ENCODE results near the gene ZNF33B. TPM values are rescaled to one million over a fixed set of nuclear protein-coding genes. Genes with fewer than 3 reads are reported as not detected.

The ZNF33B gene
- total RNA-seq, 2 experiments from 2014 or later: 12.6 to 19.9 TPM

DNA sequence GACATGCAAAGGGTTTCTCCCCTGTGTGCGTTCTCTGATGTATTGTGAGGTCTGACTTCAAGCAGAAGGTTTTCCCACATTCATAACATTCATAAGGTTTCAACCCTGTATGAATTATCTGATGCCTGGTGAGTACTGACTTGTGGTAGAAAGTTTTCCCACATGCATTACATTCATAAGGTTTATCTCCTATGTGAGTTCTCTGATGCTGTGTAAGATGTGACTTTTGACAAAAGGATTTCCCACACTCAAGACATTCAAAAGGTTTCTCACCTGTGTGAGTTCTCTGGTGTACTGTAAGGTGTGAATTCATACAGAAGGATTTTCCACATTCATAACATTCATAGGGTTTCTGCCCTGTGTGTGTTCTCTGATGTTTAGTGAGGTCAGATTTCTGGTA, 45.1 kb downstream of the ZNF33B start:
- Histone ChIP-seq H3K27ac (ENCODE audit: low read depth, low read length, poor library complexity, severe bottlenecking) (no peak overlapping the region), H3K4me2 (ENCODE audit: low read length) (no peak overlapping the region), H4K20me1 (ENCODE audit: insufficient read depth, low read length) (no peaks in the 10 kb centered on the region), H2AFZ (ENCODE audit: low read length) (no peak overlapping the region), H3K4me3 (ENCODE audit: low read depth, low read length, poor library complexity, severe bottlenecking) (no peak overlapping the region), H3K79me2 (ENCODE audit: insufficient read depth, low read depth, low read length) (no peaks in the 10 kb centered on the region), H3K9me2 (ENCODE audit: insufficient read depth, low read length) (no peaks in the 10 kb centered on the region), H3K9me3 (ENCODE audit: low read length) (peaks cover 22% of the 10 kb centered on the region; the same call in 1 of the 2 replicates), H3K4me1 (ENCODE audit: insufficient read depth, low read length, poor library complexity, severe bottlenecking) (no peaks in the 10 kb centered on the region), H3K36me3 (ENCODE audit: insufficient read depth, low read length) (peaks cover 70% of the 10 kb centered on the region)
- no peak for DNase-seq (ENCODE audit: low spot score)
- intact Hi-C loops (cut with micrococcal nuclease; ENCODE audit: unreplicated experiment): no loop called here
- ChIA-PET POLR2A (no interaction called here), CTCF (ENCODE audit: unreplicated experiment) (no interaction called here)
- TF ChIP-seq EZH2phosphoT487 (IDR thresholded peaks at IDR 0.05; ENCODE audit: borderline replicate concordance, low read depth, low read length) (no peak), CTCF (conservative IDR thresholded peaks at IDR 0.05; ENCODE audit: low read length) (no peak)
- BruUV-seq (replicated peaks): no TSS peak

DNA sequence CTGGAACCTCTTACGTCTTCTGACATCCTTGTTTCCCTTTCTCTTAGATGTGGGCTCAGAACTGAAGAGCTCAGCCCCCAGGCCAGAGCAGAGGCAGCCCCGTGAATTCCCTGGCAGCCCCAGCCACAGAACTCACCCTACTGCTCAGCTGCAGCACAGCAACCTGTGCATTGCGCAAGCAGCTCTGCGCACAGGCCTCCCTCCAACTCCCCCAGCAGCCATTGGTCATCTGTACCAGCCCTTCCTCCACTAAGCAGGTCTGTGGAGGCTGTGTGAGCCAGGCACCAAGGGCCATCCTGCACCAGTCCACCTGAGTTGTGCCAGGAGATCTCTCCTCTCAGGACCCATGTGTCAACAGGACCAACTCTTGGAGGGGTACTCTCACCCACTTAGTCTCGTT, 54.5 kb downstream of the ZNF33B start:
- no peak overlapping the region for H3K4me3 ChIP-seq (ENCODE audit: low read depth, low read length, poor library complexity, severe bottlenecking)
- DNase-seq (ENCODE audit: low spot score): no peak
- H3K27ac ChIP-seq (ENCODE audit: low read depth, low read length, poor library complexity, severe bottlenecking): no peak overlapping the region
- H3K4me2 ChIP-seq (ENCODE audit: low read length): no peak overlapping the region
- TF ChIP-seq EZH2phosphoT487 (IDR thresholded peaks at IDR 0.05; ENCODE audit: borderline replicate concordance, low read depth, low read length): no peak
- no peak for TF ChIP-seq CTCF (conservative IDR thresholded peaks at IDR 0.05; ENCODE audit: low read length)
- H3K9me3 ChIP-seq (ENCODE audit: low read length): no peaks in the 10 kb centered on the region
- POLR2A ChIA-PET: no interaction called here
- H4K20me1 ChIP-seq (ENCODE audit: insufficient read depth, low read length): no peaks in the 10 kb centered on the region
- no peaks in the 10 kb centered on the region for H3K4me1 ChIP-seq (ENCODE audit: insufficient read depth, low read length, poor library complexity, severe bottlenecking)
- intact Hi-C loops (cut with micrococcal nuclease; ENCODE audit: unreplicated experiment): no loop called here
- no peaks in the 10 kb centered on the region for H3K79me2 ChIP-seq (ENCODE audit: insufficient read depth, low read depth, low read length)
- no peak overlapping the region for H2AFZ ChIP-seq (ENCODE audit: low read length)
- no TSS peak for BruUV-seq (replicated peaks)
- no peaks in the 10 kb centered on the region for H3K9me2 ChIP-seq (ENCODE audit: insufficient read depth, low read length)
- CTCF ChIA-PET (ENCODE audit: unreplicated experiment): no interaction called here
- H3K36me3 ChIP-seq (ENCODE audit: insufficient read depth, low read length): peaks cover 11% of the 10 kb centered on the region

DNA sequence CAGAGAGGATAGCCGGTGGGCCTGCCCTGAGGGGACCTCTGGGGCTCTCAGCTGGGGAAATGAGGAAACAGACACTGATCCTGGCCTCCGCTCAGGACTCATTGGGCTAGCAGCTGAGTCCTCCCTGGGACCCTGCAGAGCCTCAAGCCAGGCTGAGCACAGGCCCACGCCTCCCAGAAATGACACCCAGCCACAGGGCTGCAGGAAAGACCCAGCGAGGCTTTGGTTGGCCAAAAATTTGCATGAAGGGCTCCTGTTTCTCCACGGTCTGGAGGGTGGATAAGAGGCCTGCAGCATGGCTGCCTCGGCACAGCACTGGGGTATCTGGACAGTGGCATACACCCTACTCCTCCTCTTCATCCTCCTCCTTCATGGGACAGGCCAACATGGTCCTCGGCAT, 60.4 kb downstream of the ZNF33B start:
- no peaks in the 10 kb centered on the region for H3K36me3 ChIP-seq (ENCODE audit: insufficient read depth, low read length)
- no peak for DNase-seq (ENCODE audit: low spot score)
- H3K4me3 ChIP-seq (ENCODE audit: low read depth, low read length, poor library complexity, severe bottlenecking): no peak overlapping the region
- TF ChIP-seq CTCF (conservative IDR thresholded peaks at IDR 0.05; ENCODE audit: low read length) (no peak), EZH2phosphoT487 (IDR thresholded peaks at IDR 0.05; ENCODE audit: borderline replicate concordance, low read depth, low read length) (no peak)
- peak overlapping the region; percentile 53; the same call in 1 of the 2 replicates for H2AFZ ChIP-seq (ENCODE audit: low read length)
- no peaks in the 10 kb centered on the region for H4K20me1 ChIP-seq (ENCODE audit: insufficient read depth, low read length)
- no peak overlapping the region for H3K27ac ChIP-seq (ENCODE audit: low read depth, low read length, poor library complexity, severe bottlenecking)
- H3K79me2 ChIP-seq (ENCODE audit: insufficient read depth, low read depth, low read length): no peaks in the 10 kb centered on the region
- ChIA-PET CTCF (ENCODE audit: unreplicated experiment) (no interaction called here), POLR2A (no interaction called here)
- intact Hi-C loops (cut with micrococcal nuclease; ENCODE audit: unreplicated experiment): no loop called here
- no peak overlapping the region for H3K4me2 ChIP-seq (ENCODE audit: low read length)
- no TSS peak for BruUV-seq (replicated peaks)
- no peaks in the 10 kb centered on the region for H3K9me2 ChIP-seq (ENCODE audit: insufficient read depth, low read length)
- H3K9me3 ChIP-seq (ENCODE audit: low read length): no peaks in the 10 kb centered on the region
- H3K4me1 ChIP-seq (ENCODE audit: insufficient read depth, low read length, poor library complexity, severe bottlenecking): no peaks in the 10 kb centered on the region

Measured in OCI-LY7 (cell line).